Gastrocnemius medialis (tissue), 4 donors: ENCODE measurements around the gene SFTPD. TPM values are rescaled to one million over a fixed set of nuclear protein-coding genes. Genes with fewer than 3 reads are reported as not detected.

Experiments
- ATAC-seq, 2 donors: fragments of 150-250 bp; one replicate each; pipeline ENCODE4 v1.9.1; 2016
- DNase-seq, 2 donors: peaks; one replicate each; pipeline ENCODE4 v3.0.0-alpha.2; 2019
- H3K27ac ChIP-seq, 4 donors: fragments of 200-600 bp; sonication (generic); 1 replicate in 1 of 4; 2 replicates in 3 of 4; pipeline ENCODE4 v1.5.1; 2016 to 2018; ENCODE audit warnings: mild to moderate bottlenecking in 2 of 4, moderate library complexity in 1 of 4
- H3K27me3 ChIP-seq, 3 donors: fragments of 200-600 bp; sonication (generic) in 2 of 3; 1 replicate in 1 of 3; 2 replicates in 2 of 3; pipeline versions ENCODE4 v1.5.1 to v1.6.0; 2016 to 2019; ENCODE audit warnings: mild to moderate bottlenecking in 1 of 3, moderate library complexity in 1 of 3
- H3K36me3 ChIP-seq, 2 donors: fragments of 200-600 bp; sonication (generic) in 1 of 2; one replicate each; pipeline ENCODE4 v1.5.1; 2017 to 2018
- H3K4me1 ChIP-seq, 2 donors: fragments of 200-600 bp; sonication (generic) in 1 of 2; one replicate each; pipeline ENCODE4 v1.5.1; 2016 to 2017; ENCODE audit warnings: mild to moderate bottlenecking in 2 of 2
- H3K4me3 ChIP-seq, 4 donors: fragments of 200-600 bp; sonication (generic) in 3 of 4; 1 replicate in 1 of 4; 2 replicates in 3 of 4; pipeline ENCODE4 v1.5.1; 2016 to 2019; ENCODE audit warnings: mild to moderate bottlenecking in 2 of 4
- H3K9me3 ChIP-seq, 3 donors: fragments of 200-600 bp; sonication (generic) in 2 of 3; 1 replicate in 1 of 3; 2 replicates in 2 of 3; pipeline ENCODE4 v1.5.1; 2016 to 2019
- POLR2A ChIP-seq, 2 donors: fragments of 450-650 bp; IDR thresholded peaks; one replicate each; pipeline ENCODE4 v1.6.1; 2017; ENCODE audit warnings: antibody characterized with exemption in 2 of 2, mild to moderate bottlenecking in 2 of 2, moderate library complexity in 2 of 2
- in situ Hi-C, 4 donors: fragments of 200-750 bp; cut with MboI; loops; one replicate each; pipeline versions ENCODE4 v1.15.0 to v1.8.0; 2017; ENCODE audit warnings: low sequenced_read_pairs in 4 of 4
- intact Hi-C: fragments of 100-400 bp; cut with DNase I; formaldehyde crosslinking; loops from one replicate; pipeline ENCODE4 v1.15.1; 2023; ENCODE audit warnings: low total_unique reads
- total RNA-seq, 4 donors: library from RNA; depleted of rRNA; stranded (reverse); fragments of >200 nt; gene quantifications; one replicate each; pipeline versions ENCODE4 v1.1.0 to v1.2.3, GENCODE V29; 2016
- TF ChIP-seq, protein P1 (sequence below), 5 experiments: fragments of 450-650 bp in 3 of 5; fragments of 200-600 bp in 2 of 5; sonication (generic) in 2 of 5; IDR thresholded peaks in 4 of 5; conservative IDR thresholded peaks in 1 of 5; 1 replicate in 4 of 5; 2 replicates in 1 of 5; pipeline ENCODE4 v1.5.1; 2016 to 2019; ENCODE audit warnings: antibody characterized with exemption in 5 of 5, mild to moderate bottlenecking in 3 of 5, moderate library complexity in 3 of 5

SFTPD gene
- total RNA-seq, 4 donors from 2014 or later, result 0.73 TPM; not detected in 3

DNA sequence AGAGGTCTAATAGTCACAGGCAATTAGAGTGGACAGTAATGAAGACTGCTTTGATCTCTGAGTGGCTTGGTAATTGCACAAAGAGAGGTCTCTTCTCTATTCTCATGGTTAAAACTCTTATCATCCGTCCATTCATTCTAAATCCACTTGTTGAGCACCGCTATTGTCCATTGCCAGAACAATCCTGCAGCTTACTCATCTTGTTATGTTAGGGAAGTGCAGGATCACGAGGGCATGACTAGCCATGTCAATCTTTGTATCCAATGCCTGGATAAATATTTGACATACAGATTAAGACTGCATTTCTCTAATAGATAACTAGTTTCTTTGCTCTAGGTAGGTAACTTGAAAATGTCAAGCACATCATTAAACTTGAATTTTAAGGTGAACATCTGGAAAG is 14.9 kb downstream of the SFTPD start:
- Histone ChIP-seq H3K4me3 (no peak overlapping the region), H3K4me1 (no peaks in the 10 kb centered on the region), H3K9me3 (no peaks in the 10 kb centered on the region), H3K27ac (no peak overlapping the region), H3K27me3 (no peaks in the 10 kb centered on the region), H3K36me3 (no peaks in the 10 kb centered on the region)
- in situ Hi-C loops, result loop anchor here in 3 of 4 donors (25.0 kb wide), 2 partner anchors 372 to 572 kb away; partner anchors contain the start of gene SFTPA2 (in 3 of the 3)
- DNase-seq, result no peak
- ATAC-seq, result no peak
- no peak for TF ChIP-seq POLR2A (IDR thresholded peaks at IDR 0.05)
- TF ChIP-seq, protein P1, sequence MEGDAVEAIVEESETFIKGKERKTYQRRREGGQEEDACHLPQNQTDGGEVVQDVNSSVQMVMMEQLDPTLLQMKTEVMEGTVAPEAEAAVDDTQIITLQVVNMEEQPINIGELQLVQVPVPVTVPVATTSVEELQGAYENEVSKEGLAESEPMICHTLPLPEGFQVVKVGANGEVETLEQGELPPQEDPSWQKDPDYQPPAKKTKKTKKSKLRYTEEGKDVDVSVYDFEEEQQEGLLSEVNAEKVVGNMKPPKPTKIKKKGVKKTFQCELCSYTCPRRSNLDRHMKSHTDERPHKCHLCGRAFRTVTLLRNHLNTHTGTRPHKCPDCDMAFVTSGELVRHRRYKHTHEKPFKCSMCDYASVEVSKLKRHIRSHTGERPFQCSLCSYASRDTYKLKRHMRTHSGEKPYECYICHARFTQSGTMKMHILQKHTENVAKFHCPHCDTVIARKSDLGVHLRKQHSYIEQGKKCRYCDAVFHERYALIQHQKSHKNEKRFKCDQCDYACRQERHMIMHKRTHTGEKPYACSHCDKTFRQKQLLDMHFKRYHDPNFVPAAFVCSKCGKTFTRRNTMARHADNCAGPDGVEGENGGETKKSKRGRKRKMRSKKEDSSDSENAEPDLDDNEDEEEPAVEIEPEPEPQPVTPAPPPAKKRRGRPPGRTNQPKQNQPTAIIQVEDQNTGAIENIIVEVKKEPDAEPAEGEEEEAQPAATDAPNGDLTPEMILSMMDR (IDR thresholded peaks at IDR 0.05 in 4 of 5, conservative IDR thresholded peaks at IDR 0.05 in 1 of 5), result no peak
- intact Hi-C loops, result no loop called here

DNA sequence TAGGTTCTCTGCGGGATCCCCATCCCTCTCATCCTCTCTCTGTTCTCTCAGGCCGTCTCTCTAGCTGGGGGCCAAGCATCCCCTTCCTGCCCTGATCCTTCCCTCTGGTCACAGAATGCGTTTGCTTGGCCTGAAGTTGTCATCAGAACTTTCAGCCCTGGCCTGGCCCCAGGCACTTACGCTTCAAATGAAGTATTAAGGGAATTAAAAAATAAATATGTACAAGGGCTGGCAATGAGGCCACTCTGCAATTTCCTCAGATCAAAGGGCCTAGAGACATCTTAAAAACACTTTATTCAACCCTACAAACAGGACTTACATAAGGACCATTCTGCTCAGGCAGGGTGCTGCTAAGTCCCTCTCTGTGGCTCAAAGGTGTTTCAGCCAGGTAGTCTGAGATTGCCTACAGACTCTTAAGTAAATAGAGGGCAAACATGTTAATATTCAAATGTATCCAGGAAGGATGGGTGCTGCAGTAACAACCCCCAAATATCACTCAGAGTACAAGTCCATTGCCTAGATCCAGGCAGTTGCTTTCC is 16.0 kb downstream of the SFTPD start:
- no peaks in the 10 kb centered on the region for H3K4me1 ChIP-seq
- no peak overlapping the region for H3K27ac ChIP-seq
- no peaks in the 10 kb centered on the region for H3K27me3 ChIP-seq
- TF ChIP-seq, protein P1 (IDR thresholded peaks at IDR 0.05 in 4 of 5, conservative IDR thresholded peaks at IDR 0.05 in 1 of 5), result no peak
- no peak for TF ChIP-seq POLR2A (IDR thresholded peaks at IDR 0.05)
- H3K4me3 ChIP-seq, result no peak overlapping the region
- DNase-seq (no peak), ATAC-seq (no peak)
- in situ Hi-C loops, result loop anchor here in 3 of 4 donors (25.0 kb wide), 2 partner anchors 371 to 571 kb away; partner anchors contain the start of gene SFTPA2 (in 3 of the 3)
- no peaks in the 10 kb centered on the region for H3K36me3 ChIP-seq
- no peaks in the 10 kb centered on the region for H3K9me3 ChIP-seq
- intact Hi-C loops, result no loop called here

DNA sequence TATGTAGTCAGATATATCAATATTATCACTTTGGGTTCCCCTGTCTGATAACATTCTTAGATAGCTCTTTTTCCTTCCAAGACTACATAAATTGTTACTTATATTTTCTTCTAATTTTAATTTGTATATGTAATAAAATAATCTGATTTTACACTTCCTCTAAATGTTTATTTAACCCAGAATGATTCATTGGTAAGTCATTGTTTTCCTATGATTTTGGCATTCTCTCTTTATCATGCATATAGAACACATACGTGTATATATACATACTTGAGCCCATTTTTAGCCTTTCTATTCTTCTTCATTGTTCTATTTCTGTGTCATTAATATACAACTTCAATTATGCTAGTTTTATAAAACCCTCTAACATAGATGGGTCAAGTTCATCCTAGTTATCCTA is 16.6 kb downstream of the SFTPD start:
- in situ Hi-C loops (loop anchor here in 3 of 4 donors (25.0 kb wide), 2 partner anchors 370 to 570 kb away; partner anchors contain the start of gene SFTPA2 (in 3 of the 3)), intact Hi-C loops (no loop called here)

DNA sequence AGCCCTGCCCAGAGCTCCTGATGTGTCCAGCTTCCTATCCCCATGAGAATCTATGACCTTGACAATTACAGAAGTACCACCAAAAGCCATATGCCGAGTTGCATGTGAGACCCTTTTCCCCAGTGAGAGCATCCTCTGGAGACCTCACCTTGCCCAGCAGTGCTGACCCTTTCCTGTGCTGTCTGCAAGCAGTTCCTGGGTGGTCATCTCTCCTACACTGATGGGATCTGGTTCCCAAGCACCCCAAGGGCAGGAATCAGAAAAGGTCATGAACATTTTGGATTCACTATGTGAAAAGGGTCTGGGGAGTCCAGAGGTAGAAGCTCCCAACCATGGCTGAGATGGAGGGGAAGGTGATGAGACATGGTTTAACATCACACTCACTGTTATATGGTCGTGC is 18.2 kb downstream of the SFTPD start:
- Histone ChIP-seq H3K4me3 (no peak overlapping the region), H3K9me3 (no peaks in the 10 kb centered on the region), H3K36me3 (no peaks in the 10 kb centered on the region), H3K4me1 (peaks cover 0 to 3% of the 10 kb centered on the region in 2 donors), H3K27me3 (no peaks in the 10 kb centered on the region), H3K27ac (no peak overlapping the region)
- ATAC-seq (no peak), DNase-seq (no peak)
- TF ChIP-seq, protein P1 (IDR thresholded peaks at IDR 0.05 in 4 of 5, conservative IDR thresholded peaks at IDR 0.05 in 1 of 5), result no peak
- TF ChIP-seq POLR2A (IDR thresholded peaks at IDR 0.05), result no peak
- in situ Hi-C loops, result loop anchor here in 3 of 4 donors (25.0 kb wide), 2 partner anchors 368 to 568 kb away; partner anchors contain the start of gene SFTPA2 (in 3 of the 3)
- intact Hi-C loops, result no loop called here

More for the DNA sequence above, 16.6 kb downstream of the SFTPD start:
- Histone ChIP-seq H3K27me3 (no peaks in the 10 kb centered on the region), H3K36me3 (no peaks in the 10 kb centered on the region), H3K4me3 (no peak overlapping the region), H3K4me1 (no peaks in the 10 kb centered on the region), H3K27ac (no peak overlapping the region), H3K9me3 (no peaks in the 10 kb centered on the region)
- no peak for TF ChIP-seq POLR2A (IDR thresholded peaks at IDR 0.05)
- TF ChIP-seq, protein P1 (IDR thresholded peaks at IDR 0.05 in 4 of 5, conservative IDR thresholded peaks at IDR 0.05 in 1 of 5), result no peak
- DNase-seq (no peak), ATAC-seq (no peak)
